Liver (tissue), 3 donors: ENCODE results near the gene FBXW5.

Source experiments
- FOXA1 ChIP-seq: IDR thresholded peaks from 2 replicates; pipeline ENCODE4 v1.6.1; 2016; ENCODE audit warnings: antibody characterized with exemption
- YY1 ChIP-seq: IDR thresholded peaks from 2 replicates; pipeline ENCODE4 v1.6.1; 2016; ENCODE audit warnings: antibody characterized with exemption, mild to moderate bottlenecking
- TF ChIP-seq, protein P1 (sequence below): fragments of 150-350 bp; IDR thresholded peaks from 2 replicates; pipeline ENCODE4 v1.5.1; 2017; ENCODE audit warnings: improper control_type of control experiment, low read depth, low read length; ENCODE audit not compliant: missing input control
- TF ChIP-seq, protein P2 (sequence below): IDR thresholded peaks from 2 replicates; pipeline ENCODE4 v1.6.1; 2016; ENCODE audit warnings: antibody characterized with exemption, mild to moderate bottlenecking
- TF ChIP-seq, protein P3 (sequence below): IDR thresholded peaks from 2 replicates; pipeline ENCODE4 v1.6.1; 2016; ENCODE audit warnings: antibody characterized with exemption
- TF ChIP-seq, protein P4 (sequence below): IDR thresholded peaks from 2 replicates; pipeline ENCODE4 v1.6.1; 2016; ENCODE audit warnings: antibody characterized with exemption
- TF ChIP-seq, protein P5 (sequence below): IDR thresholded peaks from 2 replicates; pipeline ENCODE4 v1.6.1; 2016; ENCODE audit warnings: antibody characterized with exemption
- donor health status: healthy.
- donor health status: healthy.

DNA sequence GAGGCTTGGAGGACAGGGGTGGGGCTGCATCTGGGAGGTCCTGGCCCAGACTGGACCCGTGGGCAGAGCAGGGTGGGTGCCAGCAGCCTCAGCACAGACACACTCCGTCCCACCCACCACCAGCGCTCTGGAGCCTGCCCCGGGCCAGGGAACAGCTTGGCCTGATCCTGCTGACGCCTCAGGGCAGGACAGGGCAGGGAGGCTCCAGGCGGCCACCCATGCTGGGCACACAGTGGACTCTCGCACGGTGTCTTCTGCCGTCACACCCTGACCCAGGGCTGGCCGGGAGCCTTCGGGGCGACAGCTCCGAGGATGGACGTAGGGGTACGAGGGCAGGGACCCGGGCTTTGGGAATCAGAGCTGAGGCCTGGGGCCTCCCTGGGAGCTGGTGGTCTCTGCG, 24.6 kb upstream of the FBXW5 start:
- TF ChIP-seq, protein P1, sequence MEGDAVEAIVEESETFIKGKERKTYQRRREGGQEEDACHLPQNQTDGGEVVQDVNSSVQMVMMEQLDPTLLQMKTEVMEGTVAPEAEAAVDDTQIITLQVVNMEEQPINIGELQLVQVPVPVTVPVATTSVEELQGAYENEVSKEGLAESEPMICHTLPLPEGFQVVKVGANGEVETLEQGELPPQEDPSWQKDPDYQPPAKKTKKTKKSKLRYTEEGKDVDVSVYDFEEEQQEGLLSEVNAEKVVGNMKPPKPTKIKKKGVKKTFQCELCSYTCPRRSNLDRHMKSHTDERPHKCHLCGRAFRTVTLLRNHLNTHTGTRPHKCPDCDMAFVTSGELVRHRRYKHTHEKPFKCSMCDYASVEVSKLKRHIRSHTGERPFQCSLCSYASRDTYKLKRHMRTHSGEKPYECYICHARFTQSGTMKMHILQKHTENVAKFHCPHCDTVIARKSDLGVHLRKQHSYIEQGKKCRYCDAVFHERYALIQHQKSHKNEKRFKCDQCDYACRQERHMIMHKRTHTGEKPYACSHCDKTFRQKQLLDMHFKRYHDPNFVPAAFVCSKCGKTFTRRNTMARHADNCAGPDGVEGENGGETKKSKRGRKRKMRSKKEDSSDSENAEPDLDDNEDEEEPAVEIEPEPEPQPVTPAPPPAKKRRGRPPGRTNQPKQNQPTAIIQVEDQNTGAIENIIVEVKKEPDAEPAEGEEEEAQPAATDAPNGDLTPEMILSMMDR: no peak
- no peak for TF ChIP-seq YY1
- TF ChIP-seq, protein P2, sequence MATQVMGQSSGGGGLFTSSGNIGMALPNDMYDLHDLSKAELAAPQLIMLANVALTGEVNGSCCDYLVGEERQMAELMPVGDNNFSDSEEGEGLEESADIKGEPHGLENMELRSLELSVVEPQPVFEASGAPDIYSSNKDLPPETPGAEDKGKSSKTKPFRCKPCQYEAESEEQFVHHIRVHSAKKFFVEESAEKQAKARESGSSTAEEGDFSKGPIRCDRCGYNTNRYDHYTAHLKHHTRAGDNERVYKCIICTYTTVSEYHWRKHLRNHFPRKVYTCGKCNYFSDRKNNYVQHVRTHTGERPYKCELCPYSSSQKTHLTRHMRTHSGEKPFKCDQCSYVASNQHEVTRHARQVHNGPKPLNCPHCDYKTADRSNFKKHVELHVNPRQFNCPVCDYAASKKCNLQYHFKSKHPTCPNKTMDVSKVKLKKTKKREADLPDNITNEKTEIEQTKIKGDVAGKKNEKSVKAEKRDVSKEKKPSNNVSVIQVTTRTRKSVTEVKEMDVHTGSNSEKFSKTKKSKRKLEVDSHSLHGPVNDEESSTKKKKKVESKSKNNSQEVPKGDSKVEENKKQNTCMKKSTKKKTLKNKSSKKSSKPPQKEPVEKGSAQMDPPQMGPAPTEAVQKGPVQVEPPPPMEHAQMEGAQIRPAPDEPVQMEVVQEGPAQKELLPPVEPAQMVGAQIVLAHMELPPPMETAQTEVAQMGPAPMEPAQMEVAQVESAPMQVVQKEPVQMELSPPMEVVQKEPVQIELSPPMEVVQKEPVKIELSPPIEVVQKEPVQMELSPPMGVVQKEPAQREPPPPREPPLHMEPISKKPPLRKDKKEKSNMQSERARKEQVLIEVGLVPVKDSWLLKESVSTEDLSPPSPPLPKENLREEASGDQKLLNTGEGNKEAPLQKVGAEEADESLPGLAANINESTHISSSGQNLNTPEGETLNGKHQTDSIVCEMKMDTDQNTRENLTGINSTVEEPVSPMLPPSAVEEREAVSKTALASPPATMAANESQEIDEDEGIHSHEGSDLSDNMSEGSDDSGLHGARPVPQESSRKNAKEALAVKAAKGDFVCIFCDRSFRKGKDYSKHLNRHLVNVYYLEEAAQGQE: no peak
- TF ChIP-seq FOXA1: no peak
- TF ChIP-seq, protein P3, sequence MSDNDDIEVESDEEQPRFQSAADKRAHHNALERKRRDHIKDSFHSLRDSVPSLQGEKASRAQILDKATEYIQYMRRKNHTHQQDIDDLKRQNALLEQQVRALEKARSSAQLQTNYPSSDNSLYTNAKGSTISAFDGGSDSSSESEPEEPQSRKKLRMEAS: no peak
- TF ChIP-seq, protein P4, sequence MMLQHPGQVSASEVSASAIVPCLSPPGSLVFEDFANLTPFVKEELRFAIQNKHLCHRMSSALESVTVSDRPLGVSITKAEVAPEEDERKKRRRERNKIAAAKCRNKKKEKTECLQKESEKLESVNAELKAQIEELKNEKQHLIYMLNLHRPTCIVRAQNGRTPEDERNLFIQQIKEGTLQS: no peak
- TF ChIP-seq, protein P5, sequence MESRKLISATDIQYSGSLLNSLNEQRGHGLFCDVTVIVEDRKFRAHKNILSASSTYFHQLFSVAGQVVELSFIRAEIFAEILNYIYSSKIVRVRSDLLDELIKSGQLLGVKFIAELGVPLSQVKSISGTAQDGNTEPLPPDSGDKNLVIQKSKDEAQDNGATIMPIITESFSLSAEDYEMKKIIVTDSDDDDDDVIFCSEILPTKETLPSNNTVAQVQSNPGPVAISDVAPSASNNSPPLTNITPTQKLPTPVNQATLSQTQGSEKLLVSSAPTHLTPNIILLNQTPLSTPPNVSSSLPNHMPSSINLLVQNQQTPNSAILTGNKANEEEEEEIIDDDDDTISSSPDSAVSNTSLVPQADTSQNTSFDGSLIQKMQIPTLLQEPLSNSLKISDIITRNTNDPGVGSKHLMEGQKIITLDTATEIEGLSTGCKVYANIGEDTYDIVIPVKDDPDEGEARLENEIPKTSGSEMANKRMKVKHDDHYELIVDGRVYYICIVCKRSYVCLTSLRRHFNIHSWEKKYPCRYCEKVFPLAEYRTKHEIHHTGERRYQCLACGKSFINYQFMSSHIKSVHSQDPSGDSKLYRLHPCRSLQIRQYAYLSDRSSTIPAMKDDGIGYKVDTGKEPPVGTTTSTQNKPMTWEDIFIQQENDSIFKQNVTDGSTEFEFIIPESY: no peak
